Keratinocyte (primary cell): Measurements from ENCODE around the gene PAX4. TPM values are rescaled to one million over a fixed set of nuclear protein-coding genes. Genes with fewer than 3 reads are reported as not detected.

ENCODE experiments used
- DNase-seq: peaks from one replicate; pipeline ENCODE4 v3.0.0-alpha.2; 2011; ENCODE audit warnings: low read depth, missing footprints, low spot score
- FAIRE-seq: peaks from 2 replicates; lab custom pipeline; 2011; peaks lifted over from hg19 to GRCh38; lab: Jason Lieb, UNC
- H2AFZ ChIP-seq: 2 replicates; pipeline ENCODE4 v1.6.0; 2012; ENCODE audit warnings: low read length, control low read depth, inconsistent platforms; ENCODE audit not compliant: control insufficient read depth
- H3K27ac ChIP-seq: 2 replicates; pipeline ENCODE4 v1.5.1; 2011; ENCODE audit warnings: low read length; ENCODE audit not compliant: control insufficient read depth, insufficient read depth
- H3K27me3 ChIP-seq: 3 replicates; pipeline ENCODE4 v1.6.0; 2011; ENCODE audit warnings: low read length; ENCODE audit not compliant: control insufficient read depth, insufficient read depth; ENCODE audit errors: extremely low read depth
- H3K36me3 ChIP-seq, 2 experiments: 2 replicates in 1 of 2; 3 replicates in 1 of 2; pipeline ENCODE4 v1.5.1; 2011; ENCODE audit warnings: low read length in 2 of 2, mild to moderate bottlenecking in 1 of 2; ENCODE audit not compliant: control insufficient read depth in 2 of 2, insufficient read depth in 2 of 2; ENCODE audit errors: extremely low read depth in 1 of 2
- H3K4me1 ChIP-seq: 3 replicates; pipeline ENCODE4 v1.5.1; 2011; ENCODE audit warnings: low read length; ENCODE audit not compliant: control insufficient read depth, insufficient read depth; ENCODE audit errors: extremely low read depth
- H3K4me2 ChIP-seq: 3 replicates; pipeline ENCODE4 v1.6.0; 2011; ENCODE audit warnings: low read depth, low read length; ENCODE audit not compliant: control insufficient read depth, insufficient read depth; ENCODE audit errors: extremely low read depth
- H3K4me3 ChIP-seq, 3 experiments: fragments of 200-600 bp in 1 of 3; sonication (generic) in 1 of 3; 2 replicates in 2 of 3; 3 replicates in 1 of 3; pipeline ENCODE4 v1.5.1; 2011 to 2016; ENCODE audit warnings: low read length in 3 of 3, mild to moderate bottlenecking in 3 of 3, control low read depth in 2 of 3, inconsistent platforms in 1 of 3, low read depth in 1 of 3, mixed read lengths in 1 of 3, mixed run types in 1 of 3, moderate library complexity in 1 of 3; ENCODE audit not compliant: control insufficient read depth in 2 of 3, insufficient read depth in 2 of 3; ENCODE audit errors: extremely low read depth in 1 of 3
- H3K79me2 ChIP-seq: 2 replicates; pipeline ENCODE4 v1.6.0; 2012; ENCODE audit warnings: low read length; ENCODE audit not compliant: control insufficient read depth, insufficient read depth
- H3K9ac ChIP-seq: 3 replicates; pipeline ENCODE4 v1.6.0; 2011; ENCODE audit warnings: low read length; ENCODE audit not compliant: control insufficient read depth, insufficient read depth; ENCODE audit errors: extremely low read depth
- H3K9me1 ChIP-seq: 3 replicates; pipeline ENCODE4 v1.6.0; 2011; ENCODE audit warnings: low read length; ENCODE audit not compliant: control insufficient read depth, insufficient read depth; ENCODE audit errors: extremely low read depth
- H3K9me3 ChIP-seq: 2 replicates; pipeline ENCODE4 v1.5.1; 2012; ENCODE audit warnings: low read depth, low read length; ENCODE audit not compliant: control insufficient read depth
- H4K20me1 ChIP-seq: 3 replicates; pipeline ENCODE4 v1.6.0; 2011; ENCODE audit warnings: low read length; ENCODE audit not compliant: control insufficient read depth, insufficient read depth; ENCODE audit errors: extremely low read depth
- EZH2 ChIP-seq: IDR thresholded peaks from one replicate; pipeline ENCODE4 v1.6.1; 2012; ENCODE audit warnings: inconsistent platforms, mild to moderate bottlenecking, low read length, moderate library complexity
- dilution Hi-C: fragments of 300-500 bp; cut with MboI; formaldehyde crosslinking; loops from one replicate; pipeline ENCODE4 v1.7.0; 2020; ENCODE audit warnings: low sequenced_read_pairs; ENCODE audit not compliant: extremely low pct_ligation_motif_present
- polyA plus RNA-seq, 5 experiments: library from polyadenylated mRNA; depleted of rRNA in 3 of 5; stranded (reverse) in 3 of 5; stranded (forward) in 1 of 5; unstranded in 1 of 5; fragments of >200 nt; gene quantifications; 1 replicate in 1 of 5; 2 replicates in 3 of 5; 3 replicates in 1 of 5; pipeline versions ENCODE4 v1.2.1 to v1.2.3, GENCODE V29; 2011 to 2012; ENCODE audit warnings: missing spikeins in 2 of 5, low read depth in 1 of 5, low replicate concordance in 1 of 5
- TF ChIP-seq, protein P1 (sequence below), 3 experiments: IDR thresholded peaks in 1 of 3; conservative IDR thresholded peaks in 1 of 3; optimal IDR thresholded peaks in 1 of 3; 2 replicates in 2 of 3; 3 replicates in 1 of 3; pipeline versions ENCODE3 to v1.5.1; 2011; ENCODE audit warnings: low read length in 3 of 3, mild to moderate bottlenecking in 3 of 3, moderate library complexity in 2 of 3, control low read depth in 1 of 3, inconsistent platforms in 1 of 3; ENCODE audit not compliant: insufficient read depth in 2 of 3; ENCODE audit errors: extremely low read depth in 1 of 3

Gene PAX4
- polyA plus RNA-seq, 1 donor (not counting 4 experiments of a cell fraction or from before 2014, with no cell fraction given), result not detected

GRCh38 chr7:127616724-127617123, 1.2 kb downstream of the PAX4 start:
- Histone ChIP-seq H3K9me3 (no peaks in the 10 kb centered on the region), H2AFZ (no peak overlapping the region), H3K79me2 (no peaks in the 10 kb centered on the region), H3K9ac (no peak overlapping the region), H3K4me2 (no peak overlapping the region), H3K9me1 (no peaks in the 10 kb centered on the region), H3K27me3 (peaks cover 49% of the 10 kb centered on the region), H4K20me1 (no peaks in the 10 kb centered on the region), H3K4me3 (no peak overlapping the region), H3K27ac (no peak overlapping the region), H3K36me3 (no peaks in the 10 kb centered on the region), H3K4me1 (no peaks in the 10 kb centered on the region)
- no peak for DNase-seq
- dilution Hi-C loops, result no loop called here
- no peak for FAIRE-seq
- no peak for TF ChIP-seq EZH2
- TF ChIP-seq, protein P1, sequence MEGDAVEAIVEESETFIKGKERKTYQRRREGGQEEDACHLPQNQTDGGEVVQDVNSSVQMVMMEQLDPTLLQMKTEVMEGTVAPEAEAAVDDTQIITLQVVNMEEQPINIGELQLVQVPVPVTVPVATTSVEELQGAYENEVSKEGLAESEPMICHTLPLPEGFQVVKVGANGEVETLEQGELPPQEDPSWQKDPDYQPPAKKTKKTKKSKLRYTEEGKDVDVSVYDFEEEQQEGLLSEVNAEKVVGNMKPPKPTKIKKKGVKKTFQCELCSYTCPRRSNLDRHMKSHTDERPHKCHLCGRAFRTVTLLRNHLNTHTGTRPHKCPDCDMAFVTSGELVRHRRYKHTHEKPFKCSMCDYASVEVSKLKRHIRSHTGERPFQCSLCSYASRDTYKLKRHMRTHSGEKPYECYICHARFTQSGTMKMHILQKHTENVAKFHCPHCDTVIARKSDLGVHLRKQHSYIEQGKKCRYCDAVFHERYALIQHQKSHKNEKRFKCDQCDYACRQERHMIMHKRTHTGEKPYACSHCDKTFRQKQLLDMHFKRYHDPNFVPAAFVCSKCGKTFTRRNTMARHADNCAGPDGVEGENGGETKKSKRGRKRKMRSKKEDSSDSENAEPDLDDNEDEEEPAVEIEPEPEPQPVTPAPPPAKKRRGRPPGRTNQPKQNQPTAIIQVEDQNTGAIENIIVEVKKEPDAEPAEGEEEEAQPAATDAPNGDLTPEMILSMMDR (optimal IDR thresholded peaks at IDR 0.05 in 1 of 3, IDR thresholded peaks at IDR 0.05 in 1 of 3, conservative IDR thresholded peaks at IDR 0.05 in 1 of 3; ENCODE audit: extremely low read depth in 1 of 3, insufficient read depth in 2 of 3, low read length in 3 of 3), result no peak

- no peaks in the 10 kb centered on the region for H3K9me1 ChIP-seq
- H3K79me2 ChIP-seq, result no peaks in the 10 kb centered on the region
- H3K27me3 ChIP-seq, result peaks cover 27% of the 10 kb centered on the region
- H3K4me1 ChIP-seq, result no peaks in the 10 kb centered on the region
- no peak overlapping the region for H2AFZ ChIP-seq
- no peak for TF ChIP-seq EZH2
- TF ChIP-seq, protein P1 (optimal IDR thresholded peaks at IDR 0.05 in 1 of 3, IDR thresholded peaks at IDR 0.05 in 1 of 3, conservative IDR thresholded peaks at IDR 0.05 in 1 of 3; ENCODE audit: extremely low read depth in 1 of 3, insufficient read depth in 2 of 3, low read length in 3 of 3), result no peak
- H3K4me3 ChIP-seq, result no peak overlapping the region
- DNase-seq (no peak), FAIRE-seq (no peak)
- H3K4me2 ChIP-seq, result no peak overlapping the region
- no peaks in the 10 kb centered on the region for H4K20me1 ChIP-seq
- no peak overlapping the region for H3K27ac ChIP-seq
- no peak overlapping the region for H3K9ac ChIP-seq
- H3K36me3 ChIP-seq, result no peaks in the 10 kb centered on the region
- no peaks in the 10 kb centered on the region for H3K9me3 ChIP-seq
- dilution Hi-C loops, result no loop called here
These were observed 5.7 kb downstream of the PAX4 start for GRCh38 chr7:127612263-127612662.
